HG02759 (cell line): ENCODE data around the gene RAB13.

Experiments
- ATAC-seq: cut with Tn5 transposase; IDR thresholded peaks from one replicate; pipeline ENCODE4 v1.9.1; 2021; ENCODE audit warnings: mild to moderate bottlenecking, moderate library complexity; ENCODE audit not compliant: unreplicated experiment

The RAB13 gene

GRCh38 chr1:153957744-153958110, 28.4 kb downstream of the RAB13 start:
- peak; percentile 12 for ATAC-seq

DNA sequence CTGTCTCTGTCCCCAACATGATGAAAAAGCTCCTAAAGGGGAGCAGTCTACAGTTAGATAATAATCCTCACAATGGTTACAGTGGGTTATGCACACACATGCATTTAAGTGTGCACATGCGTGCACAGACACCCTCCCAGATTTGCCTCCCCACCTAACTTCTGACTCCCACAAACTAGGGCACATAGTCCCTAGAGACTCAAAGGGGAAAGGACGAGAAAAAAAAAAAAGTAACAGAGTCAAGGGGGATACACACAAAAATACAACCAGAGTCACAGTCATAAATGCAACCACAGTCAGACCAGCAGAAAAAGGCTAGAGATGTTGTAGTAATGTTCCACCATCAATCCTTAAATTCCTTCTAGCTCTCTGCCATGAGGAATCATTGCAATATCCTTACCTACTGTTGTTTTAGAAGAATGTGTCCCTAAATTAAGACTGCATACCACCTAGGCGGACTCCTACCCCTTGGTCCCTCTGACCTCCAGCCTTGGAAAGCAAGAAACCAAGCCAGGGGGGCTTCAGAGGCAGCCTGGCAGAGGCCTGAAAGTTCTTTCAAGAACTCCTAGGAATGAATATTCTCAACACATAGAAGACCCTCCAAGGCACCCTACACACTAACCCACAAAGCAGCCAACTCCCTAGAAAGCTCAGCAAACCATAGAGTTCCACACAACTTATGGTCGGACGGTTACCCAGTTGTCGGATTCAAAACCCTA, 29.0 kb downstream of the RAB13 start:
- ATAC-seq, result no peak

- no peak for ATAC-seq
Measured at GRCh38 chr1:153954826-153955225, 31.3 kb downstream of the RAB13 start.

GRCh38 chr1:153953859-153954365, 32.2 kb downstream of the RAB13 start:
- no peak for ATAC-seq

GRCh38 chr1:153951801-153952200, 34.3 kb downstream of the RAB13 start:
- ATAC-seq, result no peak

- ATAC-seq, result no peak
Measured at GRCh38 chr1:153951183-153951582, 35.0 kb downstream of the RAB13 start.

DNA sequence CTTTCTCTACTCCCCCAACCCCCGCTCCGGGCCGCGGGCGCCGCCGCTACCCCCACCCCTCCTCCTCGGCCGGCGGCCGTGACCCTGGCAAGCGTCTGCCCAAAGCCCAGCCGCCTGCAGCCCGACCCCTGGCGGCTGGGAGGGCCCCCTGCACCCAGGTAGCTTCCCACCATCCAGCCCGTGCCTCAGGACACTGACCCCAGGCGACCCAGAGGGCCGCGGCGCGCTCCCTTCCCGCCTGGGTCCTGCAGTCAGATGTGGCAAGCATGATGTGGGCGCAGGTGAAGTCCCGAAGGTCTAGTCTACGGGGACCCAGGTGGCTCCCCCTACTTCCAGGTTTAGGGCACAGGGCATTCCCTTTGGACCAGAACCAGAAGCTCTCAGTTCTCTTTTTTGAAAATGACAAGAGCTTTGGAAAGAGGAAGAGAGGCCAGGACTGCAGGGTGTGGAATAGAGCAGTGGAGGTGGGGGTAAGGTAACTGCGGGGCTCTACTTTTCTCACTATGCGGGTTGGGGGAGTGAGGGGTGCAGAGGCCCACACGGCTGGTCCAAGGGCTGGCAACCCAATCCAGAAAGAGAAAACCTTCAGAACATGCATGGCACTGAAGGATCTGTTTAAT, 39.4 kb downstream of the RAB13 start, which contains the start of gene DENND4B:
DENND4B (minus strand) TSS at position 97 of the 620 bp plus-strand sequence. CDS start 2,344 bp downstream, outside the sequence.
- peak; percentile 73 for ATAC-seq

DNA sequence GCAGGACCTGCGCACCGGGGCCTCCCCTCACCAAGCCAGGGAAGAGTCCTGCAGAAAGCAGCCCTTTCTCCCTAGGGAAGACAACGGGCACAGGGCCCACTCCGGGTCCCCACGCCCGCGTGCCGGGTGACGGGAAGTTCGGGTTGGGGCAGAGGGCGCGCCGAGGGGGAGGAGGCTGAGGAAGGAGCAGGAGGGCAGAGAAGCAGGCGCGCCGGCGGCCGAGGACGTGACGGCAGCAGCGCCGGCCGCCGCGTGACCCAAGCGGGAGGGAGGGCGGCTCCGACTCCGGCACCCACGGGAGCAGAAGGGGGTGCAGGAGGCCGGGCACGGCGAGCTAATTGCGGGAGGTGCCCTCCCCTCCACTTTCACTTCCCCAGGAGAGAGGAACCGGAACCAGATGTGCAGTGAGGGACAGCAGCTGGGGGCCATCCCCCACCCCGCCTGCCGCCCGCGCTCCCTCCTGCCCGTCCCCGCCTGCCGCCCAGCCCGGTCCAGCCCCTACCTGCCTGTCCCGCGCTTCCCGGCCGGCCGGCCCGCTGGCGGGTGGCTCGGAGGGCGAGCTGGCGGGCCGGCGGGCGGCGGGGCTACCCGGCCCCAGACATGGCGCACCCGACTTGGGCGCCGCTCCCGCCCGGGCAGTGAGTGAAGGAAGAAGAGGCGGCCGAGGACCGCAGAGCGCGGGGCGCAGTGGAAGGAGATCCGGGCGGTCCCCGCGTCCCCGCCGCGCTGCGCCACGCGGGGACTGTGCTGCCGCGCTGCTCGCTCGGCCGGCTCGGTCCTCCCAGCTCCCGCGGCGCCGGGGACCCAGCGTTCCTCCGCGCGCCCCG, 40.1 kb downstream of the RAB13 start:
- ATAC-seq, result peak; percentile 80

- ATAC-seq, result no peak
Measured at GRCh38 chr1:153945131-153945794, 40.9 kb downstream of the RAB13 start.

DNA sequence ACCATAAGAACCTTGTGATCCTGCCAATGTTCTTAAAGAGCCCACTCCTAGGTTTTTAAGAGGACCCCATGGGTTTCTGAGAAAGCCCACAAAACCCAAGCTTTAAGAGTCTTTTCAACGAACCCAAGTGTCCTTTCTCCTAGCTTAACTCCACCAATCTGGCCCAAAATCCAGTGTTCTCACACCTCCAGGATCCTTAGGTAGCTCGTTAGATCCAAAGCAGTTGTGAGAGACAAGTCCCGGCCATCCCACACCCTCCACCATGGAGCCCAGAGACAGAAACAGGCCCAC, 41.4 kb downstream of the RAB13 start:
- ATAC-seq, result no peak

DNA sequence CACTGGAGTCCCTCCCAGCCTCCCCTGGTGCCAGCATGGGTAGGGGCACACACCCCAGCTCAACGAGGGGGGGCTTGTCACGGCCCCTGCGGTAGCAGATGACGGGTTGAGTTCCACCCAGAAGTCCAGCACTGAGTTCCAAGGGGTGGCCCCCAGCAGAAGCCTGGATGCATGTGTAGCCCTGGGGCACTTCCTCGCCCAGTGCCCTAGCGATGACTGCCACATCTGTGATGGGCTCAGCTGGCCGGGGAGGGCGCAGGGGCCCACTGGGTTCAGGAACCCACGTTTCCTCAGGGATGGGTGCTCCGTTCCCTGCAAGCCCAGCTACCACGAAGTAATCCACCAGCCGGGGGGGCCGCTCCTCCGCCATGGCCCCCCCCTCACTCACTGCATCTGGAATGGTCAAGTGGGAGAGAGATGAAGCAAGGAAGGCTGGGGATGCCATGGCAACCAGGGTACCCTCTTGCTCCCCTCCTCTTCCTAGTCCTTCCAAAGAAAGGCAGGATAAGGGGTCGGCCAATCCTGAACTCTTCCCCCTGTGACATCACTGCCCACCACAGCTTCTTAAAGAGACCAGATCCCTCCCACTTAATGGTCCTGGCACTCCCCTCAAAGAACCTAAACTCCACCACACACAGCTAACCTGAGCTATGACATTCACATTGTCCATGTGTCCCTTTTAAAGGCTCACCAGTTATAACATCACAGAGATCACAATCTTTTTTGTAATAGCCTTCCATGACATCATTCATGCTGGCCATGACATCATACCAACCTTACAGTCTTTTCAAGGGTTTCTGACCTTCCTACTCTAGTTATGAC, 41.9 kb downstream of the RAB13 start:
- ATAC-seq, result no peak

DNA sequence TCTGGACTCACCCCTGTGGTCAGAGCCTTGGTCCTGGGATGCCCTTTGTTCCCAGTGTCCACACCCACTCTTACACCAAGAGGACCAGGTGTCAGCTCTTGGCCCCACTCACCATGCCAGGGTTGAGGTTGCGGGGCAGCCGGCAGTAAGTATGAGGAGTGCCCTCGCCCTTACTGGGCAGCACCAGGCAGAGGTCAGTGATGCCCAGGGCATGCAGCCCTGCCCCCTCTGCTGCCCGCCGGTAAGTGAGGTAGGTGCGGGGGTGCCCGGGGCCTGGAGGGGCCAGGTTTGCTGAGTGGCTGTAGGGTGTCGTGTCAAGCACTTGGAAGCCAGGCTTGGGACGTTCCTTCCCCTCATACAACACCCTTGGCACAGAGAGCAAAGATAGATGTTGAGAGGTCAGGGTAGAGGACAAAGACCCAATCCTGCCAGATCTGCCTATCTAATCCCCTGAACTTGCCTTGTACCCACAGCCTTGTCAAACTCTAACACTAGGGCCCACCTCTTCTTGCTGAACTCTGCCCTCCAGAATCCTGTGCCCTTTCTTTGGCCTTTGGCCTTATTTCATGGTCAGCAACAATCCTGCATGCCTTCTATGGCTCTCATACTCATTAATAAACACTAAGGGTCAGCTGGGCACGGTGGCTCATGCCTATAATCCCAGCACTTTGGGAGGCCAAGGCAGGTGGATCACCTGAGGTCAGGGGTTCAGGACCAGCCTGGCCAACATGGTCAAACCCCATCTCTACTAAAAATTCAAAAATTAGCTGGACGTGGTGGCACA, 43.2 kb downstream of the RAB13 start:
- ATAC-seq, result no peak

DNA sequence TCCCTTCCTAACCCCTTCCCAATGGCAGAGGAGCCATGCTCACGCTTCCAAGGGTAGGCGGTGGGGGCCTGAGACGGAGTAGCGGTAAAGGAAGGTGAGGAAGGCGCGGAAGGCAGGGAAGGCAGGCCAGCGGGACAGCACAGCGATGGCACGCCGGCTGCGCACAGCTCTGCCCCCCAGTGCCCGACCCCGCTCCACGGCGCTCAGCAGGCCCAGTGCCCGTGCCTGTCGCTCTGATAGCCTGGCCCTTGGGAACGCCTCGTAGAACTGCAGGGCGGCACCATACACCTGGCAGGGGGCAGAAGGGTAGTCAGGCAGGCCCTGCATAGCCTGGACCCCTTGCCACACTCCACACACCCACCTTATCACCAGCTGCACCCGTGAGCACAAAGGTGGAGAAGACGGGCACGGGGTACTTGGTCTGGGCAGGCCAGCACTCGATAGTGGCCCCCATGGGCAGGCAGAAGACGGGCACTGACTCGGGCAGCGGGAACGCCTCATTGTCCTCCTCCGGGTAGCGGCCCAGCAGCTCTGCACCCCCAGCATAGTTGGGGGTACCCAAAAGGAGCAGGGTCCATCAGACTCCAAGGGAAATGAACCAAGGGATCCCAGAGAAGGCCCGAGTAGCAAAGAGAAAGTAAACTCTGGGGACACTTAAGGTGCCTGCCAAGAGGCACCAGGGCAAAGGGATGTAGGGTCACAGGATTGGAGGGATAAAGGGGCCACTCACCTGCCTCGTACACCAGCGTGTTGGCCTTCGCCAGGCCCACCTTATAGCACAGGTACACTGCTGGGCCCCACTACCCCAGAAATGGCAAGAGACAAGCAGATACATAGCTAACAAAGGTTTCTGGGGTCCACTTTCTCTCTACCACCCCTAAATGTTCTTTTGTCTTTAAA, 44.1 kb downstream of the RAB13 start:
- ATAC-seq, result no peak

DNA sequence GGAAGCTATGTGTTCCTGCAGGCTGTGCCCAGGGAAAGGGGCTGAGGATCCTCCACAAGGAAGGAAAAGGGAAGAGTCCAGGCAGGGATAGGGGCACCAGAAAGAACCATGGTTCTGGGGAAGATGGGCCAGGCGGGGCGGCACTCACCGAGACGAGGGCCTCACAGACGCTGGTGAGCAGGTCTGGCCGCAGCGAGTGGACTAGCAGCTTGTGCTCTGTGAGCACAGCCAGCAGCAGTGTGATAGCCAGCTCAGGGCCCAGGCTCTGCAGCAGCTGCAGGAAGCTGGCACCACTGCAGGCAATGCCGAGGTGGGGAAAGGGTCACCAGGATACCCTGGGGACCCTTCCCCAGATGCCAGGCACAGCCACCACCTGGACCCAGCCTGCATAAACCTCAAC, 45.4 kb downstream of the RAB13 start:
- ATAC-seq, result no peak

GRCh38 chr1:153939476-153939875, 46.7 kb downstream of the RAB13 start:
- no peak for ATAC-seq

GRCh38 chr1:153938996-153939395, 47.1 kb downstream of the RAB13 start:
- ATAC-seq, result no peak

- no peak for ATAC-seq
Measured at GRCh38 chr1:153937331-153937730, 48.8 kb downstream of the RAB13 start.

DNA sequence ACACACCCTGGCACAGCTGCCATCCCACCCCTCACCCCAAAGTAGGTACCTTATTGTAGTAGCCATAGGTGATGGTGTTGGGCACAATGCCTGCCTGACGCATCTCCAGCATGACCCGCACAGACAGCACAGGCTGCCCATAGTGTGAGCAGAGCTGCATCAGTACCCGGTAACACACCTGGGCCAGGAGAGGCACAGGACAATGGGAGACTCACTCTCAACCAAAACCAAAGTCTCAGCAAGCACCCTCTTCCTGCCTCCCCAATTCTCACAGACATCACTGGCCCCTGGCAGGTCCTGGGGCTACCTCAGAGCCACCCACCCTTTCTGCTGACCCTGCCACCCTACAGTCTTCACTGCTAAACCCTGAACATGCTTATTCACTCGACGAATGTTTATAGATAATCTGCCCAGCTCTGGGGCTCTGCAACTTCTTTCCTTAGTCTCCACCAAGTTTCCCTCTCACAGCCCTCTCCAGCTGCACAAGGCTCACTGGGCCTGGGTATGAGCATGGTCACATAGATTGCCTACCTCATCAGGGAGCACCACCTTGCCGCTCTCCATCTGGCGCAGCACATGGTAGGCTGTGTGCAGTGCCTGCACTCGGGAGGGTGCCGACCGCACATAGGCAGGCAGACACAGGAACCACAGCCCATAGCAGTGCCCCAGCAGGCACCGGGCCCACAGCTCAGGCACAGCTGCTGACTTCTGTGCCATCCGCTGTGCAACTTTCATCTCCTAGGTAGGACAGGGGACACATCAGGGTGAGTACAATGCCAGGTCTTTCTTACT, 49.9 kb downstream of the RAB13 start:
- ATAC-seq, result no peak
